NCI-H2029 (cell line): Measurements from ENCODE around the gene C4orf50.
"Not testable (repeated sequence)": the region's sequence is repeated elsewhere in the genome, so short reads cannot be mapped to it uniquely, and the experiment has no call there.

Source experiments
- DNase-seq: peaks from one replicate; lab custom pipeline; 2025; lab: John Stamatoyannopoulos, UW

The C4orf50 gene

DNA sequence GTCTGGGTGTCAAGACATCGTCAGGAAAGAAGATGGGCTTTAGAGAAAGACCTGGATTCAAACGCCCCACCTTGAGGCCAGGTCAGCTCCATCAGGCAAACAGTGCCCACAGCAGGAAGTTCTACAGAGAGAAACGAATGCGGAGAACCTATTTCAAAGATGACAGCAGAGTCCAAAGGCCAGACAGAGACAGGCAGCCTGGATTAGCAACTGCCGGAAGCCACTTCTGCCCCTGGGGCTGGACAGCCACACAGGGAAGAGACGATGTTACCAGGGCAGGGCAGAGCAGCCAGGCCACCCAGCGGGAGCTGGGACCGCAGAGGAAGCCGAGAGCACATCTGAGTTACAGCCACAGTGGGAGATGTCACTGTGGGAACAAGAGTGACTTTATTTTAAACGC lies 1.2 kb downstream of the C4orf50 start:
- no peak for DNase-seq

DNA sequence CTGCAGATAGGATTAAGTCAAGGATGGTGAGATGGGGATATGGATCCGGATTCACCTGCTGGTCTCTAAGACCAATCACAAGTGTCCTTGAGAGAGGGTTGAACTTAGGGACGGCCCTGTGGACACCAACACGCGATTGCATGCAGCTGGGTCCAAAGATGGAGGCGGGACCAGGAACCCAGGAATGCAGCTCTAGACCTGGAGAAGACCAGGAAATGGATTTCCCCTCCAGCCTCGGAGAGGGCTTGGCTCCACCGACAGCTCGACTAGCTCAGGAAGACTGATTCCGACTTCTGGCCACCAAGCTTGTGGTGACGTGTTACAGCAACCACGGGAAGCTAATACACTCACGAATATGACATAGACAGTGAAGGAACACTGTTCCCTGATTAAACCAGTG lies 4.7 kb downstream of the C4orf50 start:
- DNase-seq = no peak

GRCh38 chr4:6012200-6012599 lies 6.0 kb downstream of the C4orf50 start:
- no peak for DNase-seq

DNA sequence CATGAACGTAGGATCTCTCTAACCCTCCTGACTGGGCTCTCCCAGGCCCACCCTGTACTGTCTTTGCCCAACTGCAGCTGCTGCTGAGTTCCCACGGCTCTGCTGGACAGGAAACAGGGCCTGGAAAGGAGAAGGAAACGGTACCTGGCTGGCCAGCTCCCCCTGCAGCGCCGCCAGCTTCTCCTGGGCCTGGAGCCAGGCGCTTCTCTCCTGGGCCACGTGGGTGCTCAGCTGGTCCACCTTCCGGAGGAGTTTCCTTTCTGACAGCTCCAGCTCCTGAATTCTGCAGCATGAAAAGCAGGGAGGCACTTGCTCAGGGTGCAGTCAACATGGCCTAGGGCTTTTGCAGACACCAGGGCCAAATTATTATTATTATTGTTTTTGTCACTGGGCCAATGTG lies 6.5 kb downstream of the C4orf50 start:
- DNase-seq = peak; percentile 88

GRCh38 chr4:6011271-6011671 lies 7.0 kb downstream of the C4orf50 start:
- no peak for DNase-seq

- DNase-seq = no peak
Observed at GRCh38 chr4:6010789-6011188, 7.4 kb downstream of the C4orf50 start.

DNA sequence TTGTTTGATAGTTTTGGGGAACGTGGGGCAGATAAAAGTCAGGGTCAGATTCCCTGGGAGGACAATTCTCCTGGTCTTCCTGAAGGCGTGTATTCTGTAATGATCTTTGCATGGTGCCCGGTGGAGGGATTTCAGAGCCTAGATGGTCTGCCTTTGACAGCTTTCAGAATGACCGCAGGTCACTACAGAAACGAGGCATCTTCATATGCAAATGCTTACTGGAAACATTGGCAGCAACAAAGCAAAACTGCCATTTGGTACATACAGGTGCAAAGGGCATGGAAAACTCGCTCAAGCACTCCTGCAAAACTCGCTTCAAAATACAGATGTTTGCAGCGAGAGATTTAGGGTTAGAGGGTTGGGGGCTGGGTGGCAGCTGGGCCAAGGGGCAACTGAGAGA lies 8.8 kb downstream of the C4orf50 start:
- no peak for DNase-seq

- DNase-seq = no peak
Observed at GRCh38 chr4:6008766-6009385, 9.4 kb downstream of the C4orf50 start.

GRCh38 chr4:6008092-6008551 lies 10.1 kb downstream of the C4orf50 start:
- no peak for DNase-seq

GRCh38 chr4:6005175-6005574 lies 13.1 kb downstream of the C4orf50 start:
- no peak for DNase-seq

- not testable (repeated sequence) for DNase-seq
Observed at GRCh38 chr4:6003485-6003884, 14.7 kb downstream of the C4orf50 start.

DNA sequence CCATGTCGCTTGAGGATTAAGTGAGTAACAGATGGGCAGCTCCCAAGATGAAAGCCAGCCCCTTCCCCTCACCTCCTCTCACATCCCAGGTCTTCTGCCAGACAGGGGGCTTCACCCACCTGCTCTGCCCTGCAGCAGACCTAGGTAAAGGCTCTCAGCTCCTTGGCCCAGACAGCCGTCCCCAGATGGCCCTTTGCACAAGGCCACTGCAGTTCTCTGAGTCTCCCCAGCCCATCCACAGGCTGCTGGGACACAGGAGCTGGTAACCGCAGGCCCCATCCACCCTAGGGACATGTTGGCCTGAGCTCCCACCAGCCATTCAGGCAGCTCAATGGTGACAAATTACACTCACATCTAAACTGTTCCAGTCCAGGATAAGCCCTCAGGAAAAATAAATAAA lies 15.3 kb downstream of the C4orf50 start:
- no peak for DNase-seq

DNA sequence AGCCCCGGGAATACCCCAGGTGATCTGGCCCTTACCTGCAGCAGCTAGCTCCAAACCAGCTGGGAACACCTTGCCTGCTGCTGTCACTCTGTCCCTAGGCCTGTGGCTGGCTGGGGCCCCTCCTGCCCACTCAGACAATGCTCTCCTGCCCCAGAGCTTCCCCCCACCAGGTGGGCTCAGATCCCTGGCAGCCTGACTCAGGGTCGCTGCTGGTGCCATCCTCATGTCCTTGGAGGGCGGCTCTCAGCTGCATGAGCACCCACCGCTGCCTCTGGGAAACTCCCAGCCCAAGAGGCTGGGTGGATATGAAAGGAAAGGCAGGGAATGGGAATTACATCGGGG lies 15.8 kb downstream of the C4orf50 start:
- no peak for DNase-seq

- DNase-seq = no peak
Observed at GRCh38 chr4:6001680-6002491, 16.3 kb downstream of the C4orf50 start.

DNA sequence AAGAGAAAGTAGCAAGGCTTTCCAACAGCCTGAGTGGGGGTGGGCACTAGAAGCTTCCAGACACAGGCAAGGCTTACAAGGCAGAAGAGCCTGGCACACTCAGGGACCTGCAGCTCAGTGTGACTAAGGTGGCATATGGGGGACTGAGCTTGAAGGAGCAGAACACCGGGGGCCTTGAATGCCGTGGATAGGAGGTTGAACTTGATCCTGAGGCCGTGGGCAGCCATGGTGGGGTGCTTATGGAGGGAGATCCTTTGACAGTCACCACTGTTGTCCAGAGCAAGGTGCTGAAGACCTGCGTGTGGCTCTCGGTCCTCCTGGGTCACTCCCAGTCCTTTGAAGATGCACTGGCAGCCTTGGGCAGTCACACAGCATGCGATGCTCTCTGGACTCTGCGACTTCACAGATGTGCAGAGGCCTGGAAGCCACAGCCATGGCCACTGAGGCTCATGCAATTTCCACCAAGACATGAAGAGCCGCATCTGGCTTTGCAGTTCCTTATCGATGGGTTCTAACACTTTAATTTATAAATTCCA lies 18.3 kb downstream of the C4orf50 start:
- DNase-seq = no peak

DNA sequence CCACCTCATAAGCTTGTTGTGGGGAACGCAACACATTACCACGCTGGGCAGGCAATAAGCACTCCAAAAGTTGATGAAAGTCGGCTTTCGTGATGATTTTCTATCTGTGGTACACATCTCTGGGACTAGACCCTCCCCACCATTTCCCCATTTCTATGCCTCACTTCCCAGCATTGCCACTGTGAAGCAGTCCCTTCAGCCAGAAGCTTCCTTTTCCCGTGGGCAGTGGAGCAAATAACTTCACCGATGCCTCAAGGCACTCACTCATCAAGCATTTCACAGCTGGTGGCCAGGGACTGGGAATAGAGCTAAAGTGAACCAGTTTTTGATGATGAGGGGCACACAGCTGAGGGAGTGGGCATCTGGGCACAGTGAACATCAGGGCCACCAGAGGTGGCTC lies 18.9 kb downstream of the C4orf50 start:
- no peak for DNase-seq

DNA sequence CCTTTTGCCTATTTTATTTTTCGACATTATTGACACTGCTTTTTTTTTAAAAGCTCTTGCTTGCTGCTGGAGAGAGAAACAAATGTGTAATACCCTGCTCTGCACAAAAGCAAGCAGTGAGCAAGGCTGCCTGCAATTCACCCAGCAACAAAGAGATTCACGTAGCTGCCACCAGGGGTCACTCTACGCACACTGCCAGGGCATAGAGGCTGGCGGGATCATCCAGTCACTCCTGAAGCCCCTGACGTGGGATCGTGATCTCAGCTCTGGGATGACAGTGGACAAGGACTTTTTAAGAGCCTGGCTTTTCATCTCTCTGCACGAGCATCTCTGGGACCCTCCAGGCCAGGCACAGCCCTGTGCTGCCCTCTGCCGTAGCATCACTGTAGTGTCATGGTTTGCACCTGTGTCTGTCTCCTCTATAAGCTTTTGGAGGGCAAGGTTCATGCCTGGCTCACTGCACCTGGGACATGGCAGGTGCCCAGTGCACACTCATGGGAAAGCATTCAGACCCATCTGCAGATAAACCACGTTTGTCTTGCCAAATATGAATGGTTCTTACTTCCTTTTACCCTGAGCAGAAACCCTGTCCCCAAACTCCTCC lies 19.8 kb downstream of the C4orf50 start:
- peak; percentile 63 for DNase-seq

GRCh38 chr4:5996641-5997040 lies 21.6 kb downstream of the C4orf50 start:
- DNase-seq = no peak

GRCh38 chr4:5995901-5996623 lies 22.2 kb downstream of the C4orf50 start:
- DNase-seq = peak; percentile 56

- DNase-seq = no peak
Observed at GRCh38 chr4:5993876-5994811, 24.1 kb downstream of the C4orf50 start.

DNA sequence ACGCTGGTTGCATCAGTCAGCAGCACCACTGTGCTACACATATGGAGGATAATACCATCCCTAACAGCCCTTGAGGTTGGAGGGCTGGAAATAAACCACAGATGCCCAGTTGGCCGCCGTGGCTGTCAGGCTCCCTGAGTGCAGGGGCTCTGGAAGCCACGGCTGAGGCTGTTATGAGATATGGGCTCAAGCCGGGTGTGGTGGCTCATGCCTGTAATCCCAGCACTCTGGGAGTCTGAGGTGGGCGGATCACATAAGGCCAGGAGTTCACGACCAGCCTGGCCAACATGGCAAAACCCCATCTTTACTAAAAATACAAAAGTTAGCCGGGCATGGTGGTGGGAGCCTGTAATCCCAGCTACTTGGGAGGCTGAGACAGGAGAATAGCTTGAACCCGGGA lies 24.9 kb downstream of the C4orf50 start:
- DNase-seq = not testable (repeated sequence)
